Skeletal muscle satellite cell (primary cell): ENCODE results near the gene F10.
A peak's percentile ranks its signal among the peaks of the same experiment; 100 is the strongest.
"Not testable (repeated sequence)": the region's sequence is repeated elsewhere in the genome, so short reads cannot be mapped to it uniquely, and the experiment has no call there.

Experiments used
- H3K27me3 ChIP-seq: 2 replicates; pipeline ENCODE4 v1.7.0; 2013; ENCODE audit warnings: low read length; ENCODE audit not compliant: control insufficient read depth, insufficient read depth
- H3K36me3 ChIP-seq: 2 replicates; pipeline ENCODE4 v1.7.0; 2013; ENCODE audit warnings: mild to moderate bottlenecking, control low read depth, low read length; ENCODE audit not compliant: insufficient read depth
- H3K4me1 ChIP-seq: 2 replicates; pipeline ENCODE4 v1.7.0; 2013; ENCODE audit warnings: low read length; ENCODE audit not compliant: control insufficient read depth, insufficient read depth
- H3K4me2 ChIP-seq: 2 replicates; pipeline ENCODE4 v1.7.0; 2013; ENCODE audit warnings: mild to moderate bottlenecking, low read length
- H3K4me3 ChIP-seq: 2 replicates; pipeline ENCODE4 v1.7.0; 2013; ENCODE audit warnings: low read length
- H3K9ac ChIP-seq: 2 replicates; pipeline ENCODE4 v1.7.0; 2013; ENCODE audit warnings: mild to moderate bottlenecking, low read depth, low read length, moderate library complexity
- H3K9me3 ChIP-seq: replicated peaks from 2 replicates; pipeline ENCODE4 v1.7.0; 2013; ENCODE audit warnings: mild to moderate bottlenecking, control low read depth, low read length

F10 gene

GRCh38 chr13:113105921-113106452 is 16.6 kb upstream of the F10 start:
- Histone ChIP-seq H3K36me3 (no peaks in the 10 kb centered on the region), H3K27me3 (peaks cover 30% of the 10 kb centered on the region), H3K9ac (no peak overlapping the region), H3K9me3 (no peaks in the 10 kb centered on the region), H3K4me2 (no peak overlapping the region), H3K4me1 (no peaks in the 10 kb centered on the region), H3K4me3 (no peak overlapping the region)

- Histone ChIP-seq H3K4me3 (no peak overlapping the region), H3K9ac (no peak overlapping the region), H3K4me2 (no peak overlapping the region), H3K36me3 (no peaks in the 10 kb centered on the region), H3K9me3 (no peaks in the 10 kb centered on the region), H3K27me3 (peaks cover 34% of the 10 kb centered on the region), H3K4me1 (no peaks in the 10 kb centered on the region)
These were observed 15.8 kb upstream of the F10 start for GRCh38 chr13:113106711-113107351.

GRCh38 chr13:113108521-113108920 is 14.1 kb upstream of the F10 start:
- H3K4me1 ChIP-seq, H3K4me2 ChIP-seq, H3K9ac ChIP-seq, H3K9me3 ChIP-seq, H3K4me3 ChIP-seq, H3K36me3 ChIP-seq: not testable (repeated sequence)
- peaks cover 32% of the 10 kb centered on the region for H3K27me3 ChIP-seq

GRCh38 chr13:113109151-113110047 is 13.2 kb upstream of the F10 start:
- H3K27me3 ChIP-seq: peaks cover 29% of the 10 kb centered on the region
- no peak overlapping the region for H3K4me3 ChIP-seq
- H3K4me1 ChIP-seq: no peaks in the 10 kb centered on the region
- H3K9me3 ChIP-seq: no peaks in the 10 kb centered on the region
- H3K4me2 ChIP-seq: no peak overlapping the region
- no peaks in the 10 kb centered on the region for H3K36me3 ChIP-seq
- no peak overlapping the region for H3K9ac ChIP-seq

- Histone ChIP-seq H3K4me1 (no peaks in the 10 kb centered on the region), H3K9me3 (no peaks in the 10 kb centered on the region), H3K4me2 (peak overlapping the region; percentile 82), H3K9ac (peak overlapping the region; percentile 6), H3K4me3 (peak overlapping the region; percentile 60), H3K36me3 (no peaks in the 10 kb centered on the region), H3K27me3 (peaks cover 36% of the 10 kb centered on the region)
These were observed 12.3 kb upstream of the F10 start for GRCh38 chr13:113110048-113110851.

GRCh38 chr13:113110852-113111315 is 11.7 kb upstream of the F10 start:
- peak overlapping the region; percentile 60 for H3K4me3 ChIP-seq
- H3K9ac ChIP-seq: peak overlapping the region; percentile 6

GRCh38 chr13:113111821-113112220 is 10.8 kb upstream of the F10 start:
- not testable (repeated sequence) for H3K4me2 ChIP-seq, H3K36me3 ChIP-seq, H3K9ac ChIP-seq, H3K4me1 ChIP-seq, H3K4me3 ChIP-seq, H3K9me3 ChIP-seq
- H3K27me3 ChIP-seq: peaks cover 52% of the 10 kb centered on the region

More at GRCh38 chr13:113110852-113111315, 11.7 kb upstream of the F10 start:
- Histone ChIP-seq H3K27me3 (peaks cover 43% of the 10 kb centered on the region), H3K4me1 (no peaks in the 10 kb centered on the region), H3K36me3 (no peaks in the 10 kb centered on the region), H3K4me2 (peak overlapping the region; percentile 82), H3K9me3 (no peaks in the 10 kb centered on the region)

GRCh38 chr13:113112475-113112874 is 10.1 kb upstream of the F10 start:
- H3K36me3 ChIP-seq, H3K9ac ChIP-seq, H3K4me1 ChIP-seq, H3K9me3 ChIP-seq, H3K4me3 ChIP-seq, H3K4me2 ChIP-seq: not testable (repeated sequence)
- peaks cover 54% of the 10 kb centered on the region for H3K27me3 ChIP-seq

GRCh38 chr13:113112893-113113845 is 9.4 kb upstream of the F10 start:
- no peaks in the 10 kb centered on the region for H3K36me3 ChIP-seq
- H3K9ac ChIP-seq: no peak overlapping the region
- no peak overlapping the region for H3K4me3 ChIP-seq
- peaks cover 5% of the 10 kb centered on the region for H3K4me1 ChIP-seq
- no peak overlapping the region for H3K4me2 ChIP-seq
- H3K27me3 ChIP-seq: peaks cover 54% of the 10 kb centered on the region
- H3K9me3 ChIP-seq: no peaks in the 10 kb centered on the region

- no peak overlapping the region for H3K4me2 ChIP-seq
- H3K4me3 ChIP-seq: no peak overlapping the region
- peaks cover 56% of the 10 kb centered on the region for H3K27me3 ChIP-seq
- H3K4me1 ChIP-seq: peaks cover 5% of the 10 kb centered on the region
- H3K9me3 ChIP-seq: no peaks in the 10 kb centered on the region
- H3K36me3 ChIP-seq: no peaks in the 10 kb centered on the region
- H3K9ac ChIP-seq: no peak overlapping the region
These were observed 8.7 kb upstream of the F10 start for GRCh38 chr13:113113846-113114271.
